Spleen (tissue), 11 donors: Measurements from ENCODE around the gene CMIP. TPM values are rescaled to one million over a fixed set of nuclear protein-coding genes. Genes with fewer than 3 reads are reported as not detected.

Source experiments
- DNase-seq: peaks from one replicate; pipeline ENCODE4 v3.0.0-alpha.2; 2020
- H3K27ac ChIP-seq, 8 donors: fragments of 200-600 bp; sonication (generic) in 7 of 8; 1 replicate in 4 of 8; 2 replicates in 4 of 8; pipeline versions ENCODE4 v1.5.0 to v1.8.0; 2016 to 2021; ENCODE audit warnings: inconsistent platforms in 4 of 8, mild to moderate bottlenecking in 4 of 8, moderate library complexity in 1 of 8
- H3K27me3 ChIP-seq, 7 donors: fragments of 200-600 bp; sonication (generic) in 6 of 7; replicated peaks in 1 of 7; 1 replicate in 4 of 7; 2 replicates in 3 of 7; pipeline versions ENCODE4 v1.5.0 to v1.8.0; 2016 to 2021; ENCODE audit warnings: inconsistent platforms in 3 of 7, mild to moderate bottlenecking in 1 of 7
- H3K36me3 ChIP-seq, 6 donors: fragments of 200-600 bp; sonication (generic) in 5 of 6; 1 replicate in 4 of 6; 2 replicates in 2 of 6; pipeline versions ENCODE4 v1.5.0 to v1.8.0; 2016 to 2021; ENCODE audit warnings: inconsistent platforms in 2 of 6
- H3K4me1 ChIP-seq, 6 donors: fragments of 200-600 bp; sonication (generic) in 5 of 6; 1 replicate in 3 of 6; 2 replicates in 3 of 6; pipeline versions ENCODE4 v1.5.0 to v1.8.0; 2016 to 2021; ENCODE audit warnings: inconsistent platforms in 3 of 6
- H3K4me3 ChIP-seq, 8 donors: fragments of 200-600 bp; sonication (generic) in 7 of 8; 1 replicate in 4 of 8; 2 replicates in 4 of 8; pipeline versions ENCODE4 v1.5.0 to v1.8.0; 2016 to 2021; ENCODE audit warnings: inconsistent platforms in 4 of 8, mild to moderate bottlenecking in 4 of 8, moderate library complexity in 2 of 8
- H3K9me3 ChIP-seq, 8 donors: fragments of 200-600 bp; sonication (generic) in 7 of 8; 1 replicate in 4 of 8; 2 replicates in 4 of 8; pipeline versions ENCODE4 v1.5.0 to v1.8.0; 2016 to 2021; ENCODE audit warnings: inconsistent platforms in 4 of 8
- POLR2A ChIP-seq, 3 donors: fragments of 450-650 bp; IDR thresholded peaks; one replicate each; pipeline ENCODE4 v1.5.1; 2017; ENCODE audit warnings: antibody characterized with exemption in 3 of 3, mild to moderate bottlenecking in 1 of 3
- POLR2AphosphoS5 ChIP-seq, 3 donors: sonication (generic); formaldehyde crosslinking; IDR thresholded peaks; one replicate each; pipeline ENCODE4 v1.5.1; 2017; ENCODE audit warnings: antibody characterized with exemption in 3 of 3
- WGBS, 5 donors: extraction: QIAGEN DNeasy Blood & Tissue Kit in 3 of 5; methylation state at CpG; one replicate each; pipeline versions ENCODE4 v1.1.5 to v1.1.7; 2013 to 2018; 5-methylcytosine and 5-hydroxymethylcytosine counted together
- intact Hi-C: fragments of 100-400 bp; cut with DNase I; formaldehyde crosslinking; loops from one replicate; pipeline ENCODE4 v1.15.0; 2023; ENCODE audit warnings: low total_unique reads
- polyA plus RNA-seq, 3 donors: library from polyadenylated mRNA; stranded (reverse); fragments of 200-250 nt; gene quantifications; one replicate each; pipeline ENCODE4 v1.2.1, GENCODE V29; 2013
- total RNA-seq, 7 donors: library from RNA; depleted of rRNA in 3 of 7; stranded (reverse); fragments of >200 nt in 3 of 7; fragmentation: NEBNext Ultra II Directional in 4 of 7; extraction: Animal tissue kit (Norgen Biotek cat#: 25700) in 4 of 7; gene quantifications; one replicate each; pipeline versions ENCODE4 v1.1.0 to v1.2.1, GENCODE V29; 2016 to 2021
- TF ChIP-seq, protein P1 (sequence below), 11 experiments: fragments of 200-600 bp in 7 of 11; fragments of 450-650 bp in 4 of 11; sonication (generic) in 4 of 11; IDR thresholded peaks in 8 of 11; conservative IDR thresholded peaks in 3 of 11; 1 replicate in 7 of 11; 2 replicates in 4 of 11; pipeline versions ENCODE4 v1.4.0 to v1.8.0; 2016 to 2021; ENCODE audit warnings: antibody characterized with exemption in 11 of 11, inconsistent platforms in 4 of 11, mild to moderate bottlenecking in 1 of 11
- donor health status: healthy with polysubstance abuse.
- donor health status: DM: no; HTN: no; CAD: no; lungs with moderate emphysema.
- donor health status: DM: no; HTN: no; CAD: no.
- donor health status: Bipolar disorder and iron deficiency.
- donor health status: healthy.
- donor health status: DM: no; HTN: no; CAD: no.
- donor health status: DM: yes; HTN: yes; CAD: no.

Gene CMIP
- total and polyA plus RNA-seq, 10 donors = 6.0 to 107 (median 63.6) TPM

GRCh38 chr16:81583893-81584631 is 139.5 kb downstream of the CMIP start:
- peaks cover 0 to 21% (median 9%) of the 10 kb centered on the region in 6 donors for H3K4me1 ChIP-seq
- 89 to 93% (median 92%) methylated on average over 14 of the region's 14 CpGs for WGBS, 5 donors
- no peak for TF ChIP-seq POLR2A (IDR thresholded peaks at IDR 0.05)
- TF ChIP-seq POLR2AphosphoS5 (IDR thresholded peaks at IDR 0.05) = peak in 1 of 3 donors; percentile 15
- TF ChIP-seq, protein P1, sequence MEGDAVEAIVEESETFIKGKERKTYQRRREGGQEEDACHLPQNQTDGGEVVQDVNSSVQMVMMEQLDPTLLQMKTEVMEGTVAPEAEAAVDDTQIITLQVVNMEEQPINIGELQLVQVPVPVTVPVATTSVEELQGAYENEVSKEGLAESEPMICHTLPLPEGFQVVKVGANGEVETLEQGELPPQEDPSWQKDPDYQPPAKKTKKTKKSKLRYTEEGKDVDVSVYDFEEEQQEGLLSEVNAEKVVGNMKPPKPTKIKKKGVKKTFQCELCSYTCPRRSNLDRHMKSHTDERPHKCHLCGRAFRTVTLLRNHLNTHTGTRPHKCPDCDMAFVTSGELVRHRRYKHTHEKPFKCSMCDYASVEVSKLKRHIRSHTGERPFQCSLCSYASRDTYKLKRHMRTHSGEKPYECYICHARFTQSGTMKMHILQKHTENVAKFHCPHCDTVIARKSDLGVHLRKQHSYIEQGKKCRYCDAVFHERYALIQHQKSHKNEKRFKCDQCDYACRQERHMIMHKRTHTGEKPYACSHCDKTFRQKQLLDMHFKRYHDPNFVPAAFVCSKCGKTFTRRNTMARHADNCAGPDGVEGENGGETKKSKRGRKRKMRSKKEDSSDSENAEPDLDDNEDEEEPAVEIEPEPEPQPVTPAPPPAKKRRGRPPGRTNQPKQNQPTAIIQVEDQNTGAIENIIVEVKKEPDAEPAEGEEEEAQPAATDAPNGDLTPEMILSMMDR (IDR thresholded peaks at IDR 0.05 in 8 of 11, conservative IDR thresholded peaks at IDR 0.05 in 3 of 11) = no peak
- intact Hi-C loops = no loop called here
- DNase-seq = no peak
- H3K27ac ChIP-seq = peak overlapping the region in 4 of 8 donors; percentile 36 to 59 (median 42)
- H3K9me3 ChIP-seq = no peaks in the 10 kb centered on the region
- H3K4me3 ChIP-seq = no peak overlapping the region
- H3K36me3 ChIP-seq = peaks cover 0 to 40% (median 0%) of the 10 kb centered on the region in 6 donors
- no peaks in the 10 kb centered on the region for H3K27me3 ChIP-seq

DNA sequence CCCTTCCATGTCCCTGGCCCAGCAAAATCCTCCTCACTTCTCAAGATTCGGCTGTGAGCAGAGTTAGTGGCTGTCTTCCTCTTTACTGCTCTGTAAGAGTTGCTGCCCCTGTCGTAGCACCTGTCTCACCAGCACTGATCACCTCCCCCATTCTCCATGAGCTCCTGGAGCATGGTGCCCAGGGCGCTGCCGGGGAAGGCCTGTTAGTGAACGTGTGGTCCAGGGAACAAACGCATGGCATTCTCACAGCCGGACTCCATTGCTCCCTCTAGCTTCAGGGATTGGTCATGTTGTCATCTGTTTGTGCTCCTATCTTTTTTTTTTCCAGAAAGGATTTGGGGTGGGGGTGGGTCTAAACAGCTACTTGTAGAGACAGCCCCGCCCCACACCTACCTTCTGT is 141.2 kb downstream of the CMIP start:
- 87 to 94% (median 90%) methylated on average over 8 of the region's 8 CpGs for WGBS, 5 donors
- intact Hi-C loops = no loop called here
- H3K4me1 ChIP-seq = peaks cover 0 to 21% (median 9%) of the 10 kb centered on the region in 6 donors
- TF ChIP-seq POLR2A (IDR thresholded peaks at IDR 0.05) (no peak), POLR2AphosphoS5 (IDR thresholded peaks at IDR 0.05) (no peak)
- TF ChIP-seq, protein P1 (IDR thresholded peaks at IDR 0.05 in 8 of 11, conservative IDR thresholded peaks at IDR 0.05 in 3 of 11) = no peak
- H3K27me3 ChIP-seq = no peaks in the 10 kb centered on the region
- H3K27ac ChIP-seq = no peak overlapping the region
- no peaks in the 10 kb centered on the region for H3K9me3 ChIP-seq
- DNase-seq = no peak
- no peak overlapping the region for H3K4me3 ChIP-seq
- H3K36me3 ChIP-seq = peaks cover 0 to 53% (median 0%) of the 10 kb centered on the region in 6 donors

DNA sequence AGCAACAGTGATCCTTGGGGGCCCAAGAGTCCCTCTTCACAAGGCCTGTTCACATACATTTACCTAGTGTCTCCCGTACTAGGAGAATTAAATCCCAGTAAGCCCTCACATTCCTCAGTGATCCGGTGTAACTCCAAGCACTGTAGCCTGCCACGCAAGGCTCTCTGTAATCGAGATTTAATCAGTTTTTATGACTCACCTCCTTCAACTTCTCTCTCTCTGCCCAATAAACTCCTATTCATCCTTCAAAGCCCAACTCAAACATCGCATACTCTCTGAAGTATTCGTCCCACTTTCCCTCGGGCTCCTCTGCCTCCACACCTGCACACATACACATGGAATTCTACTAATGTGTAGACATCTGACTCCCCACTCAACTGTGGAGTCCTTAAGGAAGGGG is 141.8 kb downstream of the CMIP start:
- TF ChIP-seq POLR2AphosphoS5 (IDR thresholded peaks at IDR 0.05) = no peak
- intact Hi-C loops = no loop called here
- WGBS, 5 donors = 94 to 96% (median 95%) methylated on average over 7 of the region's 7 CpGs

DNA sequence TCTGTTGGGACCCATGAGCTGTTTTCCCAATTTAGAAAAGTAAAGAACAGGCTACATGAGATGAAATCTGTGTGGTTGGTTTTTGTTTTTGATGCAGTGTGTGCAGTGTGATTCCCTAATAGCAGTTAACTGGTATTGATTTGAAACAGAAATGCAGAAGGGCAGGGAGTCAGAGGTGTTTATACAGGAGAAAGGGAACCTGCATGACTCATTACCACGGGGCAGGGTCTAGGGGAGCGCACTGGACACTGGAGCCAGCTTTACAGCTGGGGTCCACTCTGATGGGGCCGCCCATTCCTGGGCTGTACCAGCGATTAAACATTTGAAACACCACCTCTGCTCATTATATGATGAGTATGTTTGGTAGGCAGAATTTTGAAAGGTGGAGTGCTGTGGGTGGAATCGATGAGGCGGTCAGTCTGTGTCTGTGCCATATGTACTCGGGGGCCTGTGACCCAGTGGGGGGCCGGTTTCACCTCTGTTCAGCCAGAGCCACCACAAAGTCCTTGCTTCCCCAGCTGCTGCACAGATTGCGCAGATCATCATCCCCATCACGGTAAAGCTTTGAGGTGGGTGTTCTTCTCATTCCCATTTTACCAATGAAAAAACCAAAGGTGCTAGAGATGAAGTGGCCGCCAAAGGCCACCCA is 142.5 kb downstream of the CMIP start:
- no peak overlapping the region for H3K27ac ChIP-seq
- DNase-seq = no peak
- no peak overlapping the region for H3K4me3 ChIP-seq
- H3K9me3 ChIP-seq = no peaks in the 10 kb centered on the region
- intact Hi-C loops = no loop called here
- H3K36me3 ChIP-seq = peaks cover 0 to 53% (median 0%) of the 10 kb centered on the region in 6 donors
- TF ChIP-seq POLR2AphosphoS5 (IDR thresholded peaks at IDR 0.05) = no peak
- TF ChIP-seq, protein P1 (IDR thresholded peaks at IDR 0.05 in 8 of 11, conservative IDR thresholded peaks at IDR 0.05 in 3 of 11) = no peak
- no peak for TF ChIP-seq POLR2A (IDR thresholded peaks at IDR 0.05)
- H3K4me1 ChIP-seq = peaks cover 0 to 22% (median 6%) of the 10 kb centered on the region in 6 donors
- 91 to 96% (median 95%) methylated on average over 11 of the region's 11 CpGs for WGBS, 5 donors
- H3K27me3 ChIP-seq = no peaks in the 10 kb centered on the region

More for the DNA sequence above, 141.8 kb downstream of the CMIP start:
- no peak overlapping the region for H3K4me3 ChIP-seq
- no peaks in the 10 kb centered on the region for H3K9me3 ChIP-seq
- H3K27ac ChIP-seq = no peak overlapping the region
- peaks cover 0 to 21% (median 9%) of the 10 kb centered on the region in 6 donors for H3K4me1 ChIP-seq
- peaks cover 0 to 53% (median 0%) of the 10 kb centered on the region in 6 donors for H3K36me3 ChIP-seq
- no peak for DNase-seq
- H3K27me3 ChIP-seq = no peaks in the 10 kb centered on the region
